Spleen (tissue), 11 donors: ENCODE measurements around the gene EYS. TPM values are rescaled to one million over a fixed set of nuclear protein-coding genes. Genes with fewer than 3 reads are reported as not detected.

Experiments
- DNase-seq: peaks from one replicate; pipeline ENCODE4 v3.0.0-alpha.2; 2020
- H3K27ac ChIP-seq, 8 donors: fragments of 200-600 bp; sonication (generic) in 7 of 8; 1 replicate in 4 of 8; 2 replicates in 4 of 8; pipeline versions ENCODE4 v1.5.0 to v1.8.0; 2016 to 2021; ENCODE audit warnings: inconsistent platforms in 4 of 8, mild to moderate bottlenecking in 4 of 8, moderate library complexity in 1 of 8
- H3K27me3 ChIP-seq, 7 donors: fragments of 200-600 bp; sonication (generic) in 6 of 7; replicated peaks in 1 of 7; 1 replicate in 4 of 7; 2 replicates in 3 of 7; pipeline versions ENCODE4 v1.5.0 to v1.8.0; 2016 to 2021; ENCODE audit warnings: inconsistent platforms in 3 of 7, mild to moderate bottlenecking in 1 of 7
- H3K36me3 ChIP-seq, 6 donors: fragments of 200-600 bp; sonication (generic) in 5 of 6; 1 replicate in 4 of 6; 2 replicates in 2 of 6; pipeline versions ENCODE4 v1.5.0 to v1.8.0; 2016 to 2021; ENCODE audit warnings: inconsistent platforms in 2 of 6
- H3K4me1 ChIP-seq, 6 donors: fragments of 200-600 bp; sonication (generic) in 5 of 6; 1 replicate in 3 of 6; 2 replicates in 3 of 6; pipeline versions ENCODE4 v1.5.0 to v1.8.0; 2016 to 2021; ENCODE audit warnings: inconsistent platforms in 3 of 6
- H3K4me3 ChIP-seq, 8 donors: fragments of 200-600 bp; sonication (generic) in 7 of 8; 1 replicate in 4 of 8; 2 replicates in 4 of 8; pipeline versions ENCODE4 v1.5.0 to v1.8.0; 2016 to 2021; ENCODE audit warnings: inconsistent platforms in 4 of 8, mild to moderate bottlenecking in 4 of 8, moderate library complexity in 2 of 8
- H3K9me3 ChIP-seq, 8 donors: fragments of 200-600 bp; sonication (generic) in 7 of 8; 1 replicate in 4 of 8; 2 replicates in 4 of 8; pipeline versions ENCODE4 v1.5.0 to v1.8.0; 2016 to 2021; ENCODE audit warnings: inconsistent platforms in 4 of 8
- POLR2A ChIP-seq, 3 donors: fragments of 450-650 bp; IDR thresholded peaks; one replicate each; pipeline ENCODE4 v1.5.1; 2017; ENCODE audit warnings: antibody characterized with exemption in 3 of 3, mild to moderate bottlenecking in 1 of 3
- POLR2AphosphoS5 ChIP-seq, 3 donors: sonication (generic); formaldehyde crosslinking; IDR thresholded peaks; one replicate each; pipeline ENCODE4 v1.5.1; 2017; ENCODE audit warnings: antibody characterized with exemption in 3 of 3
- WGBS, 5 donors: extraction: QIAGEN DNeasy Blood & Tissue Kit in 3 of 5; methylation state at CpG; one replicate each; pipeline versions ENCODE4 v1.1.5 to v1.1.7; 2013 to 2018; 5-methylcytosine and 5-hydroxymethylcytosine counted together
- intact Hi-C: fragments of 100-400 bp; cut with DNase I; formaldehyde crosslinking; loops from one replicate; pipeline ENCODE4 v1.15.0; 2023; ENCODE audit warnings: low total_unique reads
- polyA plus RNA-seq, 3 donors: library from polyadenylated mRNA; stranded (reverse); fragments of 200-250 nt; gene quantifications; one replicate each; pipeline ENCODE4 v1.2.1, GENCODE V29; 2013
- total RNA-seq, 7 donors: library from RNA; depleted of rRNA in 3 of 7; stranded (reverse); fragments of >200 nt in 3 of 7; fragmentation: NEBNext Ultra II Directional in 4 of 7; extraction: Animal tissue kit (Norgen Biotek cat#: 25700) in 4 of 7; gene quantifications; one replicate each; pipeline versions ENCODE4 v1.1.0 to v1.2.1, GENCODE V29; 2016 to 2021
- TF ChIP-seq, protein P1 (sequence below), 11 experiments: fragments of 200-600 bp in 7 of 11; fragments of 450-650 bp in 4 of 11; sonication (generic) in 4 of 11; IDR thresholded peaks in 8 of 11; conservative IDR thresholded peaks in 3 of 11; 1 replicate in 7 of 11; 2 replicates in 4 of 11; pipeline versions ENCODE4 v1.4.0 to v1.8.0; 2016 to 2021; ENCODE audit warnings: antibody characterized with exemption in 11 of 11, inconsistent platforms in 4 of 11, mild to moderate bottlenecking in 1 of 11
- donor health status: healthy with polysubstance abuse.
- donor health status: DM: no; HTN: no; CAD: no; lungs with moderate emphysema.
- donor health status: DM: no; HTN: no; CAD: no.
- donor health status: Bipolar disorder and iron deficiency.
- donor health status: healthy.
- donor health status: DM: no; HTN: no; CAD: no.
- donor health status: DM: yes; HTN: yes; CAD: no.

The EYS gene
- total and polyA plus RNA-seq, 10 donors, result under 0.01 to 0.72 (median 0.28) TPM; not detected in 5

DNA sequence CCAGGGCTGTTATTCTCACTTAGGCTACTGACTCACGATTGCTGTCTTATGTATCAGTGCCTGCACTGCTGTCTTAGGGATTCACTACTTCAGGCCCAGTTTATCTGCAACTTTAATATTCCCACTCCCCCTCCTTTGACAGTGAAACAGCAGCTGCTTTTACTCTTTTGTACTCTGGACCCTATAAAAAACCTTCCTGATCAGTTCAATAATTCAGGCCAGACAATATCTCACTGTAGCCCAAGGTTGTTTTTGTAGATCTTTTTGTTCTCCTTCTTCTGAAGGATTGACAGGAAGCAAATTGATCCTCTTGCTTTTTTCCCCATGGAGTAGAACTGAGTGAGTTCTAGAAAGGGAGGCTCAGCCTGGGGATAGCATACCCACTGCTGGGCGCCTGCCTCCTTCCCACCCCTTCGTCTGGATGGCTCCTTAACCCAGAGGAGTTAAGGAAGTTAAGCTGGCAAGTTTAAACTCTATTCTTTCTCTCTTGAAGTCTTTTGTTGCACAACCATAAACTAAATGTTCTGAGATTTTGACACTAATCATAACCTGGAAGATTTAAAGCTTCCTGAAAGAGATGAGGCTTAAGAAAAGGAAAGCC is 22.0 kb upstream of the EYS start:
- intact Hi-C loops, result no loop called here
- DNase-seq, result no peak
- TF ChIP-seq POLR2AphosphoS5 (IDR thresholded peaks at IDR 0.05) (no peak), POLR2A (IDR thresholded peaks at IDR 0.05) (no peak)
- TF ChIP-seq, protein P1, sequence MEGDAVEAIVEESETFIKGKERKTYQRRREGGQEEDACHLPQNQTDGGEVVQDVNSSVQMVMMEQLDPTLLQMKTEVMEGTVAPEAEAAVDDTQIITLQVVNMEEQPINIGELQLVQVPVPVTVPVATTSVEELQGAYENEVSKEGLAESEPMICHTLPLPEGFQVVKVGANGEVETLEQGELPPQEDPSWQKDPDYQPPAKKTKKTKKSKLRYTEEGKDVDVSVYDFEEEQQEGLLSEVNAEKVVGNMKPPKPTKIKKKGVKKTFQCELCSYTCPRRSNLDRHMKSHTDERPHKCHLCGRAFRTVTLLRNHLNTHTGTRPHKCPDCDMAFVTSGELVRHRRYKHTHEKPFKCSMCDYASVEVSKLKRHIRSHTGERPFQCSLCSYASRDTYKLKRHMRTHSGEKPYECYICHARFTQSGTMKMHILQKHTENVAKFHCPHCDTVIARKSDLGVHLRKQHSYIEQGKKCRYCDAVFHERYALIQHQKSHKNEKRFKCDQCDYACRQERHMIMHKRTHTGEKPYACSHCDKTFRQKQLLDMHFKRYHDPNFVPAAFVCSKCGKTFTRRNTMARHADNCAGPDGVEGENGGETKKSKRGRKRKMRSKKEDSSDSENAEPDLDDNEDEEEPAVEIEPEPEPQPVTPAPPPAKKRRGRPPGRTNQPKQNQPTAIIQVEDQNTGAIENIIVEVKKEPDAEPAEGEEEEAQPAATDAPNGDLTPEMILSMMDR (IDR thresholded peaks at IDR 0.05 in 8 of 11, conservative IDR thresholded peaks at IDR 0.05 in 3 of 11), result no peak
- WGBS, 5 donors, result 43 to 62% (median 48%) methylated on average over 3 of the region's 3 CpGs
- H3K4me3 ChIP-seq, result no peak overlapping the region
- peaks cover 0 to 9% (median 0%) of the 10 kb centered on the region in 8 donors for H3K9me3 ChIP-seq
- H3K4me1 ChIP-seq, result no peaks in the 10 kb centered on the region
- no peaks in the 10 kb centered on the region for H3K36me3 ChIP-seq
- no peaks in the 10 kb centered on the region for H3K27me3 ChIP-seq
- no peak overlapping the region for H3K27ac ChIP-seq

DNA sequence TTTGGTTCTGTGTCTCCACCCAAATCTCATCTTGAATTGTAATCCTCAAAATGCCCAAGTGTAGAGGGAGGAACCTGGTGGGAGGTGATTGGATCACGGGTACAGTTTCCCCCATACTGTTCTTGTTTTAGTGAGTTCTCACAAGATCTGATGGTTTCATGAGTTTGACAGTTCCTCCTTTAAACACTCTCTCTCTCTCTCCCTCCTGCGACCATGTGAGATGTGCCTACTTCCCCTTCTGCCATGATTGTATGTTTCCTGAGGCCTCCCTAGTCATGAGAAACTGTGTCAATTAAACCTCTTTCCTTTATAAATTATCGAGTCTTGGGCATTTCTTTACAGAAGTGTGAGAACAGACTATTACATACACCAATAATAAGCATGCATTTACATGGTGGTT is 12.1 kb upstream of the EYS start:
- TF ChIP-seq POLR2A (IDR thresholded peaks at IDR 0.05), result no peak
- TF ChIP-seq, protein P1 (IDR thresholded peaks at IDR 0.05 in 8 of 11, conservative IDR thresholded peaks at IDR 0.05 in 3 of 11), result no peak
- TF ChIP-seq POLR2AphosphoS5 (IDR thresholded peaks at IDR 0.05), result no peak
- no peak for DNase-seq
- 20 to 39% (median 32%) methylated on average over 3 of the region's 3 CpGs for WGBS, 5 donors
- Histone ChIP-seq H3K27me3 (no peaks in the 10 kb centered on the region), H3K4me1 (no peaks in the 10 kb centered on the region), H3K36me3 (no peaks in the 10 kb centered on the region), H3K4me3 (no peak overlapping the region), H3K27ac (no peak overlapping the region), H3K9me3 (peaks cover 0 to 18% (median 7%) of the 10 kb centered on the region in 8 donors)
- intact Hi-C loops, result no loop called here

DNA sequence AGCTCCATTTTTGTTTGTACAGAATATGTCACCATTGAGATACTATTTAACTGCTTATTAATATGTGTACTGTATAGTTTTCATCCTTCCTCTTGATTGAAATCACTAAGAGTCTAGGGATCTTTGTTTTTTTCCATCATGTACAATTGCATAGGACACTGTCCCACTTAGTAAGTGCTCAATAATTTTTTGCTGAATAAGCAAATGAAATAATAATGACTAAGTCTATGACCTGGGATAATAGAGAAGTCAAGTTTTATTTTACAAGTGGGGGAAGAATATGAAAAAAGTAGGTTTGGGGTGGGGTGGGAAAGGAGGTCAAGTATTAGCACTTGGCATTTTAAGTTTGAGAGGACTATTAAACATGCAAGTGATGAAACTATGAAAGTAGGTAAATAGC is 4.5 kb upstream of the EYS start:
- no peak for TF ChIP-seq POLR2AphosphoS5 (IDR thresholded peaks at IDR 0.05)
- no peak for TF ChIP-seq POLR2A (IDR thresholded peaks at IDR 0.05)
- TF ChIP-seq, protein P1 (IDR thresholded peaks at IDR 0.05 in 8 of 11, conservative IDR thresholded peaks at IDR 0.05 in 3 of 11), result no peak
- no peak overlapping the region for H3K27ac ChIP-seq
- no peaks in the 10 kb centered on the region for H3K4me1 ChIP-seq
- peaks cover 0 to 10% (median 0%) of the 10 kb centered on the region in 8 donors for H3K9me3 ChIP-seq
- DNase-seq, result no peak
- no peaks in the 10 kb centered on the region for H3K36me3 ChIP-seq
- intact Hi-C loops, result no loop called here
- H3K4me3 ChIP-seq, result no peak overlapping the region
- H3K27me3 ChIP-seq, result no peaks in the 10 kb centered on the region

DNA sequence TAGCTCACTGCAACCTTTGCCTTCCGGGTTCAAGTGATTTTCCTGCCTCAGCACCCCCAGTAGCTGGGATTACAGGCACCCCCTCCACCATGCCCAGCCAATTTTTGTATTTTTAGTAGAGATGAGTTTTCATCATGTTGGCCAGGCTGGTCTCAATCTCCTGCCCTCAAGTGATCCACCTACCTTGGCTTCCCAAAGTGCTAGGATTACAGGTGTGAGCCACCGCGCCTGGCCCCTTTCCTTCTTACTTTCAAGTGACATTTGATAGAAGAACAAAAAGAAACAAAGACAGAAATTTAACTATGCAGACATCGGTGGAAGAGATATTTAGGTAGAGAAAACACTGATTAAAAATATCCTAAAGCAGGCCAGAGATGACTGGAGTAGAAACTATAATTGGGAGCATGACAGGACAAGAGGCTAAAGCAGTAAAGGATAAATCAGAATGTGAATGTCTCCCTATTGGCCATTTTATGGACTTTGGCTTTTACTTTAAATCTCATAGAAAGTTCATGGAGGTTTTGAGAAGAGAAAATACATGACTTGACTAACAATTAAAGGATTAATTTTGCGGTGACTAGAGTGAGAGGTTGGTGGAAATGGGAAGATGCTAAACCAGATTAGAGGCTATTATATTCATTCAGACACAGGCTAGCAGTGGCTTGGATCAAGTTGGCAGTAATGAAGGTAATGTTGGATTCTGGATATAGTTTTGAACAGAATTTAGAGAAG is 2.2 kb upstream of the EYS start:
- 89 to 98% (median 94%) methylated on average over 5 of the region's 5 CpGs for WGBS, 5 donors
- no peak for DNase-seq
- TF ChIP-seq POLR2AphosphoS5 (IDR thresholded peaks at IDR 0.05) (no peak), POLR2A (IDR thresholded peaks at IDR 0.05) (no peak)
- TF ChIP-seq, protein P1 (IDR thresholded peaks at IDR 0.05 in 8 of 11, conservative IDR thresholded peaks at IDR 0.05 in 3 of 11), result no peak
- H3K27ac ChIP-seq, result no peak overlapping the region
- intact Hi-C loops, result no loop called here
- no peaks in the 10 kb centered on the region for H3K36me3 ChIP-seq
- H3K4me1 ChIP-seq, result no peaks in the 10 kb centered on the region
- H3K9me3 ChIP-seq, result peaks cover 0 to 3% (median 0%) of the 10 kb centered on the region in 8 donors
- no peaks in the 10 kb centered on the region for H3K27me3 ChIP-seq
- H3K4me3 ChIP-seq, result no peak overlapping the region
